T-helper 1 cell treated with Interleukin-12 subunit alpha and Interleukin-12 subunit beta and Interleukin-4 antibody, amounts not matched to agents 30 μg/mL and 1 μg/mL, for 36 hours (primary cell): ENCODE measurements around the gene SMIM11.
"Not testable (repeated sequence)": the region's sequence is repeated elsewhere in the genome, so short reads cannot be mapped to it uniquely, and the experiment has no call there.

ENCODE experiments used
- H3K27ac Mint-ChIP-seq: one replicate; pipeline ENCODE4 v1.8.0; 2021; ENCODE audit warnings: mild to moderate bottlenecking, mixed read lengths
- H3K27me3 Mint-ChIP-seq: one replicate; pipeline ENCODE4 v1.8.0; 2021; ENCODE audit warnings: low read depth, mixed read lengths
- H3K36me3 Mint-ChIP-seq: one replicate; pipeline ENCODE4 v1.8.0; 2021; ENCODE audit warnings: low read depth, mixed read lengths
- H3K4me1 Mint-ChIP-seq: one replicate; pipeline ENCODE4 v1.8.0; 2021; ENCODE audit warnings: low read depth, mixed read lengths
- H3K4me3 Mint-ChIP-seq: one replicate; pipeline ENCODE4 v1.8.0; 2021; ENCODE audit warnings: mild to moderate bottlenecking, moderate library complexity, mixed read lengths
- H3K9me3 Mint-ChIP-seq: one replicate; pipeline ENCODE4 v1.8.0; 2021; ENCODE audit warnings: mixed read lengths

SMIM11 gene

DNA sequence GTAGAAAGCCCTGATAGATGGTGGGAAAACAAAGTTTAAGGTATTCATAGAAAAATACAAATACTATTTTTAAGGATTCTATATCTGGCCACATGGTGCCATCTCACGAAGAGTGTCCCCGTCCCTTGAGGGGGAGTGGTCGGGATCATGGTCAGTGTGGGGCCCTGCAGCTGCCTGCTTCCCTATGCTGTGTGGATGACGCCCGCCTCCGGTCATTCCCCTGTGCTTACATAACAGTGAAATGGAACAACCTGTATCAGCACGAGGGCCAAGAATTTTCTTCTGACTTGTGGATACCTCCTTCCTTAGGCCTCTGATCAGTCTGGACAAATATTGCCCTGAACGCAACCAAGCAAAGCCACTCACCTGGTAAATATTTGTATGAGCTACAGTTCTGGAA, 52.0 kb downstream of the SMIM11 start:
- not testable (repeated sequence) for H3K27me3 Mint-ChIP-seq, H3K9me3 Mint-ChIP-seq, H3K4me1 Mint-ChIP-seq, H3K4me3 Mint-ChIP-seq, H3K27ac Mint-ChIP-seq, H3K36me3 Mint-ChIP-seq

DNA sequence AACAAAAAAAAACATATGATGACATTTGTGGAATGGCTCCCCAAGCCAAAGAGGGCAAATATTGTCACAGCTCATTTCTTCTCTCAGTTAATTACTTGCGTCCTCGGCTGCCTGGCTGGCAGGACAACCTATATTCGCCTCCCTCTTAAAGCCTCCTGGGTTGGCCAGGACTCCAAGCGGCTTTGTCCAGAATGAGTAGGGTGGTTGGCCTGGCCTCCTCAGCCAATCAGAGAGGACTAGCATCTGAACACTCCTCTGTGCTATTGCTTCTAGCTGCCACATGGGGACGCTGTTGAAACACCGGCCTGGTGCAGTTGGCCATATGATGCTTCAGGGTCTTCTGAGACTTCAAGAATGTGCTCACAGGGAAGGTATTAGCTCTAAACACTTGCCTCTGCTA, 53.1 kb downstream of the SMIM11 start:
- not testable (repeated sequence) for H3K36me3 Mint-ChIP-seq, H3K27ac Mint-ChIP-seq, H3K4me3 Mint-ChIP-seq, H3K9me3 Mint-ChIP-seq, H3K27me3 Mint-ChIP-seq, H3K4me1 Mint-ChIP-seq

DNA sequence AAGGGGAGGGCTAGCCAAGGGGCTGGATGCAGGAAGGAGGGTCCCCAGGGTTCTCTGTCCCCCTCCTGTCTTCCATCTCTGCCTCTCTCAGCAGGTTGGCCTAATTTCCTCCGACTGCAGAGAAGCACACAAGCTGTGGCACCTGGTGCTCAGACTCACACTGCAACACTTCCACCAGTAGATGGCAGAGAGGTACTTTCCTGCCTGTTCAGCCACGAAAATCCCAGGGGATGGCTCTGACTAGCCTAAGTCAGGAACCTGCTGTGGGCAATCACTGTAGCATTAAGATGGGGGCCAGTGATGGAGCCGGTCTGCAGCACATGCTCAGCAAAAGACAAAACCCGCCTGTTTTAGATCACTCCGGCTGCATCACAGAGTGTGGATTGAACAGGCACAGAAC, 54.4 kb downstream of the SMIM11 start:
- H3K9me3 Mint-ChIP-seq, H3K27ac Mint-ChIP-seq, H3K27me3 Mint-ChIP-seq, H3K4me3 Mint-ChIP-seq, H3K36me3 Mint-ChIP-seq, H3K4me1 Mint-ChIP-seq: not testable (repeated sequence)
